Transverse colon (tissue), 3 donors: Measurements from ENCODE around the gene TMOD3.

Experiments used
- CTCF ChIP-seq, 5 experiments: fragments of 200-600 bp in 3 of 5; fragments of 450-650 bp in 2 of 5; sonication (generic) in 3 of 5; IDR thresholded peaks; 1 replicate in 2 of 5; 2 replicates in 3 of 5; pipeline ENCODE4 v1.5.1; 2016 to 2017; ENCODE audit warnings: antibody characterized with exemption in 5 of 5, inconsistent platforms in 3 of 5, mild to moderate bottlenecking in 2 of 5, moderate library complexity in 1 of 5
- EP300 ChIP-seq: sonication (generic); formaldehyde crosslinking; IDR thresholded peaks from one replicate; pipeline ENCODE4 v1.6.1; 2017; ENCODE audit warnings: antibody characterized with exemption, low read depth
- POLR2A ChIP-seq: fragments of 450-650 bp; IDR thresholded peaks from one replicate; pipeline ENCODE4 v1.6.1; 2016; ENCODE audit warnings: antibody characterized with exemption, mild to moderate bottlenecking, moderate library complexity

- TF ChIP-seq CTCF (IDR thresholded peaks at IDR 0.05), result peak; percentile 14 to 38 (median 21)
- no peak for TF ChIP-seq POLR2A
- TF ChIP-seq EP300, result no peak
Observed at GRCh38 chr15:51907136-51907862, 77.8 kb downstream of the TMOD3 start.
